HG02571 (cell line): ENCODE data around the gene MFSD2A.
"Not testable (repeated sequence)": the region's sequence is repeated elsewhere in the genome, so short reads cannot be mapped to it uniquely, and the experiment has no call there.

Experiments
- ATAC-seq: cut with Tn5 transposase; IDR thresholded peaks from one replicate; pipeline ENCODE4 v1.9.1; 2021; ENCODE audit warnings: mild to moderate bottlenecking, moderate library complexity; ENCODE audit not compliant: unreplicated experiment

Gene MFSD2A

GRCh38 chr1:39940253-39940652 is 14.7 kb upstream of the MFSD2A start:
- ATAC-seq, result no peak

GRCh38 chr1:39940980-39941871 is 13.7 kb upstream of the MFSD2A start:
- ATAC-seq, result no peak

- ATAC-seq, result no peak
Measured at GRCh38 chr1:39943471-39944290, 11.3 kb upstream of the MFSD2A start.

- no peak for ATAC-seq
Measured at GRCh38 chr1:39944410-39945112, 10.4 kb upstream of the MFSD2A start.

GRCh38 chr1:39946216-39946615 is 8.7 kb upstream of the MFSD2A start:
- no peak for ATAC-seq

GRCh38 chr1:39947260-39947659 is 7.7 kb upstream of the MFSD2A start:
- ATAC-seq, result no peak

- ATAC-seq, result no peak
Measured at GRCh38 chr1:39949891-39950290, 5.1 kb upstream of the MFSD2A start.

GRCh38 chr1:39951926-39952325 is 3.0 kb upstream of the MFSD2A start:
- no peak for ATAC-seq

- no peak for ATAC-seq
Measured at GRCh38 chr1:39952359-39953110, 2.4 kb upstream of the MFSD2A start.

- no peak for ATAC-seq
Measured at GRCh38 chr1:39954324-39954869, 548 bp upstream of the MFSD2A start.

- ATAC-seq, result peak; percentile 39
Measured at GRCh38 chr1:39955547-39956539, 898 bp downstream of the MFSD2A start.

- ATAC-seq, result no peak
Measured at GRCh38 chr1:39957299-39958015, 2.5 kb downstream of the MFSD2A start.

GRCh38 chr1:39958403-39959200 is 3.7 kb downstream of the MFSD2A start:
- ATAC-seq, result no peak

- no peak for ATAC-seq
Measured at GRCh38 chr1:39959651-39960333, 4.8 kb downstream of the MFSD2A start.

- ATAC-seq, result peak; percentile 57
Measured at GRCh38 chr1:39960431-39960958, 5.5 kb downstream of the MFSD2A start.

- no peak for ATAC-seq
Measured at GRCh38 chr1:39962450-39962825, 7.5 kb downstream of the MFSD2A start.

- not testable (repeated sequence) for ATAC-seq
Measured at GRCh38 chr1:39962964-39963363, 8.0 kb downstream of the MFSD2A start.
